ENCODE results near the gene ASTN2.
"Not testable (repeated sequence)": the region's sequence is repeated elsewhere in the genome, so short reads cannot be mapped to it uniquely, and the experiment has no call there.

Gene ASTN2

GRCh38 chr9:116899337-116900006 is 515.4 kb downstream of the ASTN2 start:
- no peak for DNase-seq

GRCh38 chr9:116898131-116898530 is 516.7 kb downstream of the ASTN2 start:
- not testable (repeated sequence) for DNase-seq

GRCh38 chr9:116897201-116897600 is 517.7 kb downstream of the ASTN2 start:
- no peak for DNase-seq

- DNase-seq, result no peak
These were observed 518.9 kb downstream of the ASTN2 start for GRCh38 chr9:116895961-116896360.

GRCh38 chr9:116891424-116891823 is 523.4 kb downstream of the ASTN2 start:
- DNase-seq, result no peak

GRCh38 chr9:116888476-116888875 is 526.4 kb downstream of the ASTN2 start:
- DNase-seq, result not testable (repeated sequence)

- DNase-seq, result no peak
These were observed 526.8 kb downstream of the ASTN2 start for GRCh38 chr9:116888066-116888465.

GRCh38 chr9:116883676-116884075 is 531.2 kb downstream of the ASTN2 start:
- DNase-seq, result no peak

GRCh38 chr9:116877072-116877471 is 537.8 kb downstream of the ASTN2 start:
- DNase-seq, result no peak

GRCh38 chr9:116875576-116875975 is 539.3 kb downstream of the ASTN2 start:
- no peak for DNase-seq

- DNase-seq, result no peak
These were observed 540.6 kb downstream of the ASTN2 start for GRCh38 chr9:116873937-116874914.

- DNase-seq, result no peak
These were observed 541.4 kb downstream of the ASTN2 start for GRCh38 chr9:116873491-116873890.

GRCh38 chr9:116870566-116870965 is 544.3 kb downstream of the ASTN2 start:
- DNase-seq, result no peak

- DNase-seq, result no peak
These were observed 546.7 kb downstream of the ASTN2 start for GRCh38 chr9:116868201-116868600.

- no peak for DNase-seq
These were observed 553.5 kb downstream of the ASTN2 start for GRCh38 chr9:116861321-116861720.

GRCh38 chr9:116860509-116861120 is 554.2 kb downstream of the ASTN2 start:
- peak; percentile 5 to 20 for DNase-seq

- no peak for DNase-seq
These were observed 555.1 kb downstream of the ASTN2 start for GRCh38 chr9:116859763-116860162.

- DNase-seq, result no peak
These were observed 557.5 kb downstream of the ASTN2 start for GRCh38 chr9:116857321-116857720.

- no peak for DNase-seq
These were observed 558.8 kb downstream of the ASTN2 start for GRCh38 chr9:116855881-116856662.

GRCh38 chr9:116849721-116850120 is 565.1 kb downstream of the ASTN2 start:
- DNase-seq, result no peak

GRCh38 chr9:116844621-116845020 is 570.2 kb downstream of the ASTN2 start:
- no peak for DNase-seq

GRCh38 chr9:116843863-116844620 is 570.8 kb downstream of the ASTN2 start:
- DNase-seq, result no peak
